Glutamatergic neuron (in vitro differentiated cells): ENCODE results near the gene USP17L10. TPM values are rescaled to one million over a fixed set of nuclear protein-coding genes. Genes with fewer than 3 reads are reported as not detected.
A peak's percentile ranks its signal among the peaks of the same experiment; 100 is the strongest.
"Not testable (repeated sequence)": the region's sequence is repeated elsewhere in the genome, so short reads cannot be mapped to it uniquely, and the experiment has no call there.

Source experiments
- DNase-seq: peaks from one replicate; pipeline ENCODE4 v3.0.0; 2022
- H3K27ac Mint-ChIP-seq: one replicate; pipeline ENCODE4 v1.8.0; 2020; ENCODE audit warnings: mild to moderate bottlenecking, mixed read lengths, inconsistent platforms; ENCODE audit not compliant: unreplicated experiment
- H3K27me3 Mint-ChIP-seq: one replicate; pipeline ENCODE4 v1.8.0; 2020; ENCODE audit warnings: mild to moderate bottlenecking, moderate library complexity, mixed read lengths, inconsistent platforms; ENCODE audit not compliant: unreplicated experiment
- H3K36me3 Mint-ChIP-seq: one replicate; pipeline ENCODE4 v1.8.0; 2020; ENCODE audit warnings: mild to moderate bottlenecking, mixed read lengths, inconsistent platforms; ENCODE audit not compliant: unreplicated experiment
- H3K4me1 Mint-ChIP-seq: one replicate; pipeline ENCODE4 v1.8.0; 2020; ENCODE audit warnings: mild to moderate bottlenecking, low read depth, mixed read lengths, inconsistent platforms; ENCODE audit not compliant: unreplicated experiment
- H3K4me3 Mint-ChIP-seq: one replicate; pipeline ENCODE4 v1.8.0; 2020; ENCODE audit warnings: mild to moderate bottlenecking, mixed read lengths, inconsistent platforms; ENCODE audit not compliant: unreplicated experiment
- H3K9me3 Mint-ChIP-seq: one replicate; pipeline ENCODE4 v1.8.0; 2020; ENCODE audit warnings: mild to moderate bottlenecking, moderate library complexity, mixed read lengths, inconsistent platforms; ENCODE audit not compliant: unreplicated experiment
- long read RNA-seq: library from polyadenylated mRNA; unstranded; transcript quantifications from one replicate; pipeline ENCODE4 v2.0.0, GENCODE V29; 2020; ENCODE audit not compliant: unreplicated experiment
- total RNA-seq: library from RNA; stranded (reverse); fragmentation: NEBNext Ultra II Directional; extraction: Animal tissue kit (Norgen Biotek cat#: 25700); gene quantifications from one replicate; pipeline ENCODE4 v1.2.1, GENCODE V29; 2021; ENCODE audit not compliant: unreplicated experiment

USP17L10 gene
- not detected for total RNA-seq
- long read RNA-seq = 0 reads

GRCh38 chr4:9210357-9210756 is at the start of gene USP17L10:
Gene USP17L10 (plus strand): TSS chr4:9210657. CDS start chr4:9210657, 0 bp downstream.
- H3K9me3 Mint-ChIP-seq, H3K36me3 Mint-ChIP-seq, H3K27ac Mint-ChIP-seq, DNase-seq, H3K27me3 Mint-ChIP-seq, H3K4me3 Mint-ChIP-seq, H3K4me1 Mint-ChIP-seq: not testable (repeated sequence)

- not testable (repeated sequence) for H3K9me3 Mint-ChIP-seq, H3K27me3 Mint-ChIP-seq, H3K4me1 Mint-ChIP-seq
Observed at GRCh38 chr4:9165990-9166389, 44.5 kb upstream of the USP17L10 start.

GRCh38 chr4:9169791-9170459 is 40.5 kb upstream of the USP17L10 start, which contains the start of gene FAM90A26:
Gene FAM90A26 (plus strand): TSS chr4:9170409. CDS start chr4:9173173, 2,764 bp downstream.
- not testable (repeated sequence) for H3K9me3 Mint-ChIP-seq, H3K4me3 Mint-ChIP-seq, H3K27ac Mint-ChIP-seq, DNase-seq, H3K4me1 Mint-ChIP-seq, H3K27me3 Mint-ChIP-seq, H3K36me3 Mint-ChIP-seq

More at GRCh38 chr4:9165990-9166389, 44.5 kb upstream of the USP17L10 start:
- DNase-seq, H3K27ac Mint-ChIP-seq, H3K36me3 Mint-ChIP-seq, H3K4me3 Mint-ChIP-seq: not testable (repeated sequence)

- not testable (repeated sequence) for H3K9me3 Mint-ChIP-seq, H3K36me3 Mint-ChIP-seq, H3K27me3 Mint-ChIP-seq, H3K4me3 Mint-ChIP-seq, H3K4me1 Mint-ChIP-seq, H3K27ac Mint-ChIP-seq, DNase-seq
Observed at GRCh38 chr4:9214701-9215100, 4.2 kb downstream of the USP17L10 start.

- not testable (repeated sequence) for H3K27ac Mint-ChIP-seq, H3K36me3 Mint-ChIP-seq, H3K4me1 Mint-ChIP-seq, H3K9me3 Mint-ChIP-seq, H3K4me3 Mint-ChIP-seq, H3K27me3 Mint-ChIP-seq, DNase-seq
Observed at GRCh38 chr4:9215105-9215504, 4.6 kb downstream of the USP17L10 start, which contains the start of gene USP17L11. Gene USP17L11 (plus strand): TSS chr4:9215405. CDS start chr4:9215405, 0 bp downstream.

GRCh38 chr4:9219852-9220251 is 9.4 kb downstream of the USP17L10 start, which contains the start of gene USP17L12:
Gene USP17L12 (plus strand): TSS chr4:9220152. CDS start chr4:9220152, 0 bp downstream.
- not testable (repeated sequence) for DNase-seq, H3K4me3 Mint-ChIP-seq, H3K36me3 Mint-ChIP-seq, H3K27ac Mint-ChIP-seq, H3K27me3 Mint-ChIP-seq, H3K4me1 Mint-ChIP-seq, H3K9me3 Mint-ChIP-seq

GRCh38 chr4:9224596-9224995 is 14.1 kb downstream of the USP17L10 start, which contains the start of gene USP17L13:
Gene USP17L13 (plus strand): TSS chr4:9224896. CDS start chr4:9224896, 0 bp downstream.
- not testable (repeated sequence) for H3K27me3 Mint-ChIP-seq, H3K36me3 Mint-ChIP-seq, H3K4me1 Mint-ChIP-seq, H3K4me3 Mint-ChIP-seq, DNase-seq, H3K9me3 Mint-ChIP-seq, H3K27ac Mint-ChIP-seq

GRCh38 chr4:9230249-9230648 is 19.8 kb downstream of the USP17L10 start:
- not testable (repeated sequence) for H3K27me3 Mint-ChIP-seq, H3K36me3 Mint-ChIP-seq, DNase-seq, H3K4me3 Mint-ChIP-seq, H3K9me3 Mint-ChIP-seq, H3K4me1 Mint-ChIP-seq, H3K27ac Mint-ChIP-seq

- not testable (repeated sequence) for DNase-seq, H3K9me3 Mint-ChIP-seq, H3K27me3 Mint-ChIP-seq, H3K4me1 Mint-ChIP-seq, H3K4me3 Mint-ChIP-seq, H3K36me3 Mint-ChIP-seq, H3K27ac Mint-ChIP-seq
Observed at GRCh38 chr4:9234085-9234484, 23.6 kb downstream of the USP17L10 start, which contains the start of gene USP17L15. Gene USP17L15 (plus strand): TSS chr4:9234385. CDS start chr4:9234385, 0 bp downstream.

GRCh38 chr4:9238461-9238860 is 28.0 kb downstream of the USP17L10 start:
- H3K9me3 Mint-ChIP-seq, H3K36me3 Mint-ChIP-seq, H3K4me1 Mint-ChIP-seq, H3K27ac Mint-ChIP-seq, H3K4me3 Mint-ChIP-seq, DNase-seq, H3K27me3 Mint-ChIP-seq: not testable (repeated sequence)

GRCh38 chr4:9243579-9243978 is 33.1 kb downstream of the USP17L10 start, which contains the start of gene USP17L17:
Gene USP17L17 (plus strand): TSS chr4:9243879. CDS start chr4:9243879, 0 bp downstream.
- not testable (repeated sequence) for H3K27ac Mint-ChIP-seq, H3K36me3 Mint-ChIP-seq, H3K4me3 Mint-ChIP-seq, H3K9me3 Mint-ChIP-seq, H3K4me1 Mint-ChIP-seq, H3K27me3 Mint-ChIP-seq, DNase-seq

GRCh38 chr4:9247953-9248680 is 37.7 kb downstream of the USP17L10 start, which contains the start of gene USP17L18:
Gene USP17L18 (plus strand): TSS chr4:9248630. CDS start chr4:9248630, 0 bp downstream.
- H3K27me3 Mint-ChIP-seq, H3K9me3 Mint-ChIP-seq, H3K36me3 Mint-ChIP-seq, H3K4me1 Mint-ChIP-seq, H3K4me3 Mint-ChIP-seq, H3K27ac Mint-ChIP-seq: not testable (repeated sequence)
- DNase-seq = peak; percentile 6
